ENCODE results near the gene NQO2.

DNA sequence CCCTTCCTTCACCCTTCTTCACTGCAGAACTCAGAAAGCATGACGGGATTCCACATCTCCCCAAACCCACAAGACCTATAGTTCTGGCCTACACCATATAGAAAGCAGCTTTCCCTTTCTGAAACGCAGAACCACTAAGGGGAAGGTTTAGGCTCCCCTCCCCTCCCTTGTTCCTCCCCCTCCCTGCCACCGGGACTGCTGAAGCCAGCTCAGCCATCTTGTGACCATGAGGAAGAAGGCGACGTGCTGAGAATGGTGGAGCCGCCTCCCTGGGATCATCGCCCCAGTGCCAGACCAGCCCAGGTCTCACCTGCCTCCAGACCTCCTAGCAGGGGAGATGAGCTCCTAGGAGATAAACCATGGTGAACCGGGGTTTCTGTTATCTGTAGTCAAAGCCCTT, 48.0 kb upstream of the NQO2 start:
- TF ChIP-seq, protein P1, sequence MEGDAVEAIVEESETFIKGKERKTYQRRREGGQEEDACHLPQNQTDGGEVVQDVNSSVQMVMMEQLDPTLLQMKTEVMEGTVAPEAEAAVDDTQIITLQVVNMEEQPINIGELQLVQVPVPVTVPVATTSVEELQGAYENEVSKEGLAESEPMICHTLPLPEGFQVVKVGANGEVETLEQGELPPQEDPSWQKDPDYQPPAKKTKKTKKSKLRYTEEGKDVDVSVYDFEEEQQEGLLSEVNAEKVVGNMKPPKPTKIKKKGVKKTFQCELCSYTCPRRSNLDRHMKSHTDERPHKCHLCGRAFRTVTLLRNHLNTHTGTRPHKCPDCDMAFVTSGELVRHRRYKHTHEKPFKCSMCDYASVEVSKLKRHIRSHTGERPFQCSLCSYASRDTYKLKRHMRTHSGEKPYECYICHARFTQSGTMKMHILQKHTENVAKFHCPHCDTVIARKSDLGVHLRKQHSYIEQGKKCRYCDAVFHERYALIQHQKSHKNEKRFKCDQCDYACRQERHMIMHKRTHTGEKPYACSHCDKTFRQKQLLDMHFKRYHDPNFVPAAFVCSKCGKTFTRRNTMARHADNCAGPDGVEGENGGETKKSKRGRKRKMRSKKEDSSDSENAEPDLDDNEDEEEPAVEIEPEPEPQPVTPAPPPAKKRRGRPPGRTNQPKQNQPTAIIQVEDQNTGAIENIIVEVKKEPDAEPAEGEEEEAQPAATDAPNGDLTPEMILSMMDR (IDR thresholded peaks at IDR 0.05), result no peak
- TF ChIP-seq, protein P2, sequence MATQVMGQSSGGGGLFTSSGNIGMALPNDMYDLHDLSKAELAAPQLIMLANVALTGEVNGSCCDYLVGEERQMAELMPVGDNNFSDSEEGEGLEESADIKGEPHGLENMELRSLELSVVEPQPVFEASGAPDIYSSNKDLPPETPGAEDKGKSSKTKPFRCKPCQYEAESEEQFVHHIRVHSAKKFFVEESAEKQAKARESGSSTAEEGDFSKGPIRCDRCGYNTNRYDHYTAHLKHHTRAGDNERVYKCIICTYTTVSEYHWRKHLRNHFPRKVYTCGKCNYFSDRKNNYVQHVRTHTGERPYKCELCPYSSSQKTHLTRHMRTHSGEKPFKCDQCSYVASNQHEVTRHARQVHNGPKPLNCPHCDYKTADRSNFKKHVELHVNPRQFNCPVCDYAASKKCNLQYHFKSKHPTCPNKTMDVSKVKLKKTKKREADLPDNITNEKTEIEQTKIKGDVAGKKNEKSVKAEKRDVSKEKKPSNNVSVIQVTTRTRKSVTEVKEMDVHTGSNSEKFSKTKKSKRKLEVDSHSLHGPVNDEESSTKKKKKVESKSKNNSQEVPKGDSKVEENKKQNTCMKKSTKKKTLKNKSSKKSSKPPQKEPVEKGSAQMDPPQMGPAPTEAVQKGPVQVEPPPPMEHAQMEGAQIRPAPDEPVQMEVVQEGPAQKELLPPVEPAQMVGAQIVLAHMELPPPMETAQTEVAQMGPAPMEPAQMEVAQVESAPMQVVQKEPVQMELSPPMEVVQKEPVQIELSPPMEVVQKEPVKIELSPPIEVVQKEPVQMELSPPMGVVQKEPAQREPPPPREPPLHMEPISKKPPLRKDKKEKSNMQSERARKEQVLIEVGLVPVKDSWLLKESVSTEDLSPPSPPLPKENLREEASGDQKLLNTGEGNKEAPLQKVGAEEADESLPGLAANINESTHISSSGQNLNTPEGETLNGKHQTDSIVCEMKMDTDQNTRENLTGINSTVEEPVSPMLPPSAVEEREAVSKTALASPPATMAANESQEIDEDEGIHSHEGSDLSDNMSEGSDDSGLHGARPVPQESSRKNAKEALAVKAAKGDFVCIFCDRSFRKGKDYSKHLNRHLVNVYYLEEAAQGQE (IDR thresholded peaks at IDR 0.05; ENCODE audit: insufficient read depth in 1 of 2, low read depth in 2 of 2, low read length in 1 of 2), result no peak

Measured in Panc1 (cell line).